ENCODE measurements around the gene PPP4R2. TPM values are rescaled to one million over a fixed set of nuclear protein-coding genes. Genes with fewer than 3 reads are reported as not detected.

Gene PPP4R2
- 69.4 TPM for total RNA-seq

- peak; percentile 91 for DNase-seq (ENCODE audit: low spot score)
Observed at GRCh38 chr3:72996473-72997333, at the start of gene PPP4R2. PPP4R2 (plus strand) TSS chr3:72996811; CDS start chr3:72997038, 227 bp downstream.

GRCh38 chr3:72947715-72948490, 48.7 kb upstream of the PPP4R2 start:
- no peak for DNase-seq (ENCODE audit: low spot score)

- DNase-seq (ENCODE audit: low spot score) = no peak
Observed at GRCh38 chr3:72949016-72949415, 47.6 kb upstream of the PPP4R2 start.

GRCh38 chr3:72950372-72950771, 46.2 kb upstream of the PPP4R2 start:
- DNase-seq (ENCODE audit: low spot score) = no peak

- DNase-seq (ENCODE audit: low spot score) = no peak
Observed at GRCh38 chr3:72950801-72951200, 45.8 kb upstream of the PPP4R2 start.

- DNase-seq (ENCODE audit: low spot score) = no peak
Observed at GRCh38 chr3:72951259-72951722, 45.3 kb upstream of the PPP4R2 start.

- DNase-seq (ENCODE audit: low spot score) = no peak
Observed at GRCh38 chr3:72953325-72953956, 43.2 kb upstream of the PPP4R2 start.

- no peak for DNase-seq (ENCODE audit: low spot score)
Observed at GRCh38 chr3:72957297-72957696, 39.3 kb upstream of the PPP4R2 start.

- DNase-seq (ENCODE audit: low spot score) = no peak
Observed at GRCh38 chr3:72959336-72959735, 37.3 kb upstream of the PPP4R2 start.

- peak; percentile 52 for DNase-seq (ENCODE audit: low spot score)
Observed at GRCh38 chr3:72960812-72961518, 35.6 kb upstream of the PPP4R2 start.

GRCh38 chr3:72961752-72962151, 34.9 kb upstream of the PPP4R2 start:
- DNase-seq (ENCODE audit: low spot score) = no peak

- no peak for DNase-seq (ENCODE audit: low spot score)
Observed at GRCh38 chr3:72962317-72962716, 34.3 kb upstream of the PPP4R2 start.

GRCh38 chr3:72964633-72965032, 32.0 kb upstream of the PPP4R2 start:
- no peak for DNase-seq (ENCODE audit: low spot score)

- no peak for DNase-seq (ENCODE audit: low spot score)
Observed at GRCh38 chr3:72968266-72968664, 28.3 kb upstream of the PPP4R2 start.

- no peak for DNase-seq (ENCODE audit: low spot score)
Observed at GRCh38 chr3:72969766-72970165, 26.8 kb upstream of the PPP4R2 start.

GRCh38 chr3:72970942-72971341, 25.7 kb upstream of the PPP4R2 start:
- no peak for DNase-seq (ENCODE audit: low spot score)

- no peak for DNase-seq (ENCODE audit: low spot score)
Observed at GRCh38 chr3:72972706-72973030, 23.9 kb upstream of the PPP4R2 start.

GRCh38 chr3:72973031-72973723, 23.4 kb upstream of the PPP4R2 start:
- no peak for DNase-seq (ENCODE audit: low spot score)

- DNase-seq (ENCODE audit: low spot score) = no peak
Observed at GRCh38 chr3:72973786-72974185, 22.8 kb upstream of the PPP4R2 start.

GRCh38 chr3:72974956-72975355, 21.7 kb upstream of the PPP4R2 start:
- no peak for DNase-seq (ENCODE audit: low spot score)

- no peak for DNase-seq (ENCODE audit: low spot score)
Observed at GRCh38 chr3:72976281-72976741, 20.3 kb upstream of the PPP4R2 start.
